Activated CD4-positive, CD25-positive, alpha-beta regulatory T cell treated with anti-CD3 and anti-CD28 coated beads, Interleukin-2, amount 50 U/mL, for 72 hours (primary cell): ENCODE results near the gene CATSPER4.
"Not testable (repeated sequence)": the region's sequence is repeated elsewhere in the genome, so short reads cannot be mapped to it uniquely, and the experiment has no call there.

Experiments
- DNase-seq: peaks from one replicate; pipeline ENCODE4 v3.0.0; 2021

The CATSPER4 gene

GRCh38 chr1:26197301-26197700 lies 6.9 kb downstream of the CATSPER4 start:
- DNase-seq = no peak

GRCh38 chr1:26197813-26198212 lies 7.4 kb downstream of the CATSPER4 start:
- no peak for DNase-seq

GRCh38 chr1:26200413-26200812 lies 10.0 kb downstream of the CATSPER4 start:
- DNase-seq = no peak

- DNase-seq = no peak
These were observed 13.4 kb downstream of the CATSPER4 start for GRCh38 chr1:26203642-26204318.

GRCh38 chr1:26210147-26210870 lies 19.9 kb downstream of the CATSPER4 start:
- no peak for DNase-seq

GRCh38 chr1:26212726-26213125 lies 22.3 kb downstream of the CATSPER4 start:
- no peak for DNase-seq

- DNase-seq = no peak
These were observed 23.0 kb downstream of the CATSPER4 start for GRCh38 chr1:26213335-26213905.

GRCh38 chr1:26215246-26215645 lies 24.8 kb downstream of the CATSPER4 start:
- DNase-seq = no peak

GRCh38 chr1:26218906-26219494 lies 28.6 kb downstream of the CATSPER4 start:
- no peak for DNase-seq

GRCh38 chr1:26220199-26220912 lies 30.0 kb downstream of the CATSPER4 start:
- no peak for DNase-seq

GRCh38 chr1:26221094-26221493 lies 30.7 kb downstream of the CATSPER4 start:
- no peak for DNase-seq

- no peak for DNase-seq
These were observed 34.2 kb downstream of the CATSPER4 start for GRCh38 chr1:26224606-26225005.

GRCh38 chr1:26225033-26225831 lies 34.8 kb downstream of the CATSPER4 start:
- DNase-seq = peak; percentile 57

GRCh38 chr1:26230682-26231081 lies 40.3 kb downstream of the CATSPER4 start:
- DNase-seq = not testable (repeated sequence)

GRCh38 chr1:26233903-26234643 lies 43.7 kb downstream of the CATSPER4 start, which contains the start of gene CEP85:
Gene CEP85 (plus strand): TSS chr1:26234200. CDS start chr1:26239784, 5,584 bp downstream.
- DNase-seq = peak; percentile 99

GRCh38 chr1:26234644-26235370 lies 44.4 kb downstream of the CATSPER4 start:
- no peak for DNase-seq

- no peak for DNase-seq
These were observed 47.0 kb downstream of the CATSPER4 start for GRCh38 chr1:26237230-26237966.

GRCh38 chr1:26239936-26240335 lies 49.5 kb downstream of the CATSPER4 start:
- no peak for DNase-seq
